HuH-7.5 (cell line): ENCODE results near the gene DUSP10.

Experiments used
- DNase-seq: peaks from one replicate; pipeline ENCODE4 v3.0.0; 2011; ENCODE audit warnings: low spot score

Gene DUSP10

DNA sequence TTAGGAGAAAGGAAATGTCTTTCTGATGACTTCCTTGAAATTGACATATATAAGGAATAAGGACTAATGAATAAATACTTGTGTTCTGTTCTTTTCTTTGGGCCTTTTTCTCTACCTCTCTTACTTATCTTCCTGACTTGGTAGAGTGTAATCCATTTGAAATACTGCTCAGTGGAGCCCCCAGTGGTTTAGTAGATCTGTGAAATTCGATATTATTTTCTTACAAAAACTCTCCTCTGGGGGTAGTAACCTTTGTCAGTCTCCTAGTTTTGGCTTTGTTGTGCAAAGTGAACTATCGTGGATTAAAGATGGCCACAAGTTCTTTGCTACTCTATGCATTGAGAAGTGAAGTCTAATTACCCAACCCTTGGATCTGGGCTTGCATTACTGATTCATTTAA lies 48.8 kb downstream of the DUSP10 start:
- no peak for DNase-seq

DNA sequence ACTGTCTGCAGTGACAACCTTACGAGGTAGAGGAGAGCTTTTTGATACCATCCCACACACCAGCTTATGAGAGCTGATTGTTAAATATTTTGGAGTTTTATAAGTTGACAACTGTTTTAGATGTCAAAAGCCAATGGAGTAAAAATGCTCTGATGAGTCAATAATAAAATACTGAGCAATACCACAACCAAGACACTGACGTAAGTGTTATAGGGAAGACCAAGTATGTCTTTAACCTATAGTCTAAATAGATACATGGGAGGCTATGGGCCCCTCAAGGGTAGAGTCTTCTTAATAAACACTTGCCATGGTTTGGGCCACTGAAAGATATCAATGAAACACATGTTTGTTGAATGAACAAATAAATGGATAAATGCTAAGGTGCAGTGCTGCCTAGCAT lies 49.2 kb downstream of the DUSP10 start:
- no peak for DNase-seq

DNA sequence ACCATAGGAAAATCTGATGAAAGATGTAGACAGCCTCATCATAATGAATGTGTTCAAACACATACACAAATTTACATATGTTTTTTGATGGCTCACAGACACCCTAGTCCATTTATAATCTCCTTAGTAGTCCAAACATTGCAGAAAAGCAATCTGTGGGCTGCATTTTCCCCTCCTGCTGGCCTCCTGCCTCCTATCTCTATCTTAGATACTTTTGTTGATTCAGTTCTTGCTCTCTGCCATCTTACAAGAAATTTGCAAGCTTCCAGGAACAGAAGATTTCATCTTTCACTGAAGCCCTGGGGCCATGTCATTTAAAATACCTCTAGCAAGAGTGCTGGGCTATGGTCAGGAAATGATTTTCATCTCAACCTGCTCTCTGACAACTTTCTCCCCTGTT lies 50.6 kb downstream of the DUSP10 start:
- no peak for DNase-seq

DNA sequence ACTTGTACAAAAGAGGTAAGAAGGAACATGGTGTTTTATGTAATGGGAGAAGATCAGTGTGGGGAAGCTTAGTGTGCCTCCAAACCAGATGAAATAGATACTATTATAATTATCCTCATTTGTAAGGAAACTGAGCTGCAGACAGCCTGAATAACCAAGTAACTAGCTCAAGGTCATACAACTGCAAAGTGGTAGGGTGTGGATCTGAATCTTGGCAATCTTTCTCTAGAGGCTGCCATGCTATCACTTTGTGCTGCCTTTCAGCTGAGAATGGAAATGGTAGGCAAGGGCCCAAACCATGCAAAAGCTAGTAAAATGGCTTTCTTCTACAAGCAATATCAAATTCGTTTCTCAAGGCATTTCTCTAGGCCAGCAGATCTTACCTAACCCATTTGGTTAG lies 51.0 kb downstream of the DUSP10 start:
- DNase-seq = no peak

DNA sequence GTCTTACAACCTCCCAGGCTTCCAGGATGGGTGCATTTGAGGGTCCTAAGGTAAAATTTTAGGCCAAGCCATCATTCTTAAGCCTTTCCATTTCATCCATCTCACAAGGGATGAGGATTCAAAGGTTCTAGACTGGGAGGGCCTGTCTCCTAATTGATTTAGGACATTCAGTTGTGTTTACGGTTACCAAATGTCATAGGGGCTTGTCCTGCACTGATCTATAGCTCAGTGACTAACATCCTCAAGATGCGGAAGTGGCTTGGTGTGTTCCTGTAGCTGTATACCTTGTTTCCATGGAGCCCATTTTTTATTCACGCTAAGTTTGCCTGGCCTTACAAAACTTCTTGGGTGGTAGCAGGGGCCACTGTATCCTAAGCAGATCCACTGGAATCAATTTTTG lies 52.8 kb downstream of the DUSP10 start:
- DNase-seq = no peak

DNA sequence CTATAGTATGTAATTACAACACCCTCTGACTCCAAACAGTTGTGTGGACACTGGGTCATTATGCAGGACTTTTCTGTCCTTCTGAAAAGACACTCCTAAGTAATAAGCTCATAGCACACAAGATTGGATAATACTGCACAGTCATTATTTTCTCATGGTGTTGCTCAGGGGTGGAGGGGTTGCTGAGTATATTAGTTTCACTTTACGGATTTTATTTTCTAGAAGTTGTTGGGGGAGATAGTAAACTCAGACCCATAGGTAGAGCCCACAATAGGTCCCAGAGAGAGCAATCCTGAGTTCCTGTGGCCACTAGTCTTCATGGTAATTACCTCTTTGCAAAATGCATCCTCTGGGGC lies 53.4 kb downstream of the DUSP10 start:
- DNase-seq = no peak

DNA sequence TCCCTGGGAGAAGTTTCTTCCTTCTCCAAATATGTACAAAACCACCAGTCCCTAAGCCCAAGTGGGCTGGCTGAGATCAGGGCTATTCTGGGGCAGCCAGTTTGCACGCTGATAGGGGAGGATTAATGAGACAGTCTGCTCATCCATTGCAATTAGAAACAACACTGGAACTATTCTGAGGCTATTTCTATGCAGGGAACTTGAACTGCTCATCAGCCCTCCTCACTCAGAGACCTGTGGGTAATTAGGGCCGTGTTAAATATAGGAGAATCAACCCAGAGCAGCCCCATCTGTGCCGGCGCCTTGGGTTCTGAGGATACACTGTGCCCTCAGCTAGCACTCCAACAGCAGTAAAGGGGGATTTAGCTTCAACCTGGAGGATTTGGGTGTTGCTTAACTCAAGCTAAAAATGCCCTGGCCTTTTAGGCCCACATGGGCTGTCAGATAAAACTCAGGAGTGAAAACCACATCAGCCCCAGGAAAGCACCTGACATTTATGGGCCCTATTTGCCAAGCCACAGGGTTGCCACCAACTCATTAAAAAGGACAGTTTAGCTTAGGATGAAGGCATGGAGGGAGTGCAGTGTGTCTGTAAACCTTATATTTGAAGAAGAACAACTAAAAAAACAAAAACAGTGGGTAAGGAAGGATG lies 53.9 kb downstream of the DUSP10 start:
- no peak for DNase-seq

DNA sequence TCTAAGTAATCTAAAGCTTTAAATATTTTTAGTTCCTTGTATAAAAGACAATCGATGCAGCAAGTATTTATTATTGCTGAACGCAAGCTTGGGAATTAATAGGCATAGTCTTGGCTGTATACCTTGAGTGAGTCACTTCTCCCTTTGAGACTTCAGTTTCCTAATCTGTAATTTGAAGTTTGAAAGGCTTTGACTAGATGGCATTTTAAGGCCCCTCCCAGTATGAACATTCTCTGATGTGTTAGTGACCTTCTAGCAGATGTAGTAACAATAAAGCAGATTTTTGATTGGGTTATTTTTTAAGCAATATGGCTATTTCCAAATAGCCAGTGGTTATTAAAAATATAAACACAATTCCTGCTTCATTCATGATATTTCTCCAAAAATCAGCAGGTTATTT lies 58.2 kb downstream of the DUSP10 start:
- no peak for DNase-seq

DNA sequence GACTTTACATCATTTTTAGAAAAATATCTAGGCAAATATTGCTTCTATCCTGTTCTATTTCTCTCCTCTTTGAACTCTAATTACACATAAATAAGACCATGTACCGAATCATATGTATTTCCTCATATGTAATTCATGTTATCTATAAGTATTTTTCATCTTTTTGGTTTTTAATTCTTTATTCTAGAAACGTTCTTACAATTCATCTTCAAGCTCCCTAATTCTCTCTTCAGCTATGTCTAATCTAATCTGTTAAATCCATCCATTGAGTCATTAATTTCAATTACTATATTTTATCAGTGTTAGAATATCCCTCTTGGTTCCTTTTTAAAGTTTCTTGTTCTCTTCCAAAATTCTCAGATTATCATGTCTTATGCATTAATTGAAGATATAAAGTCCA lies 61.8 kb downstream of the DUSP10 start:
- no peak for DNase-seq

DNA sequence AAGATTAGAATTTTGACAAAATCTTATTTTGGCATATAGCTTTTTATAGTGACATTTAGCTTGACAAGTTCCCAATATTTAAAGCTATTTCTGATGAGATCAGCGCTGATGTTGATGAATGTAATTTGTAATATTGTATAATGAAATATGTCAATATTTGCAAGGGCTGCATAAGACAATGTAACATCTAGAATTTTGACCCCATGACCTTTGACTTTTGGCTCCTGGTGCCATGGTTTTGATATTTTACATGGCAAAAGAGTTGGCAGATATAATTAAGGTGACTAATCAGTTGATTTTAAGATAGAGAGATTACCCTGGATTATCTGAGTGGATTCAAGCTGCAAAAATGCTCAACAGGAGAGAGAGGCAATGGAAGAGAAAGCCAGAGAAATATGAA lies 63.9 kb downstream of the DUSP10 start:
- DNase-seq = no peak

DNA sequence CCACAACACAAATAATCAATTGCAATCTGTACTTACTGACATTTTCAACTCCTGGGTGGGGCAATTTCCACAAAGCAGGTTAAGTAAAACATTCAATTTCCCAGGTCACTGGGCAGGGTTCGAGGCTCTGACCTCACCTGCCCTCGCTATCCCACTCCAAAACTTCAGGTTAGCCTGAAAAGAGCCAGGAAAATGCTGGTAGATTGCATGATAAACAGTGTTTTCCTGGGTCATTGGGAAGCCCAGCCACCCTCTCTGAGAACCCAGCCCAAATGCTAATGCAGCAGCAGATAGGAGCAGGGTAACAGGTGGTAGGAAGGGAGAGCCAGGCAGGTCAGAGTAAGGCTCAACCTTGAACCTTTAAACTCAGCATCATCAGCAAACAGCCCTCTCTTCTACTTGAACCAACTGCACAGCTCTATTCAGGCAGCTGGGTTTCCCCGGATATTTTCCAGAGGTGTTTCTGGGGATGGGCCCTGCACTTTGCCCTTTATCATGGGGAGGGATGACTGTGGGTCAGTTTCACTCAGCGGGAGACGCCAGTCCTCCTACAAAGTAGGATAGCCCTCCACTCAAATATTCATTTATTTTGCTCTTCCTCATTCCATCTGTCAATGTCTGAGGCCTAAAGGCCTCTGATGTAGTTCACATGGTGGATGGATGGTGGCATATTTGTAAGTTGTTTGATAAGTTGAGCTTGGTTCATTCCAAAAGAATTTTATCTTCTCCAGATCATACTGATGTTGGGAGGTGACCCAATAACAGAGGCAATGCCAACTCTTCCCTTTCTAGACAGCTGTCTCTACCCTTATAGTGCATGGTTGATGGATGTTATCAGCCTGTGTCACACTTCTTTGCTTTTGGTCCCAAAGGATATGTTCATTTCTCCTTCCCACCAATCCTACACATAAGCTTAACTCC lies 65.7 kb downstream of the DUSP10 start:
- DNase-seq = no peak

DNA sequence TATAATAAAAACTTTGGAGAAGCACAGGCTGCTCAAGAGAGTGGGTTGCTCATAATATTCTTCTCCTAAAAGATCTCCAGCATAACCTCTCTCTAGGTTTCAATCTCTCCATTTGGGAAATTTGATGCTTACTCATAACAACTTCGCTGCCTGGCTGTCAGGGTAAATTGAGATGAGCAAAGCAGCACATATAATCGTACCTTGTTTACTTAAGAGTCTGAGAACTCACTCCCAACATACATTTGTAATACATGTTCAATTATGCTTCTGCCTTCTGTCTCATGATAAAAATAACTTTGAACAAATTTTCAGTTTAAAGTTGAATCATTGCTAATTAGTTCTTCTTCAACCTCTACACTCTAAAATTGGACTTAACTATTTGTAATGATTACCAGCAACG lies 68.9 kb downstream of the DUSP10 start:
- no peak for DNase-seq

DNA sequence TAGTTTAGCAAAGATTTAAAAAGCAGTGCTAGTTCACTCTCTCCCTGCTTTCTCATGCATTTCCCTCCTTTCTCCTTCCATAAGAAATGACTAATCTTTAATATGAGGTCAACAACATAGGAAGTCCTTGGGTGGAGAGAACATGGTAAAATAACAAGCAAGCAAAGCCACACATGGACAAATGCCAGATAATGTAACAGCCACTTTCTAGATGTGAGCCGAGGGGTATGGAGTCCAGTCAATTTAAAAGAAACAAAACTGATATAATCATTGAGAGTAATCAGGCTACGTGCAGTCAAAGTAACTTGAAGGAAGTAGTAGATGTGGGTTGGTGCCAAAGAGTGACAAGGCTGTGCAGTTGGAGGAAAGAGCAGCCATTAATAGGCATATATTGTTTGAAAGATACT lies 69.6 kb downstream of the DUSP10 start:
- no peak for DNase-seq

DNA sequence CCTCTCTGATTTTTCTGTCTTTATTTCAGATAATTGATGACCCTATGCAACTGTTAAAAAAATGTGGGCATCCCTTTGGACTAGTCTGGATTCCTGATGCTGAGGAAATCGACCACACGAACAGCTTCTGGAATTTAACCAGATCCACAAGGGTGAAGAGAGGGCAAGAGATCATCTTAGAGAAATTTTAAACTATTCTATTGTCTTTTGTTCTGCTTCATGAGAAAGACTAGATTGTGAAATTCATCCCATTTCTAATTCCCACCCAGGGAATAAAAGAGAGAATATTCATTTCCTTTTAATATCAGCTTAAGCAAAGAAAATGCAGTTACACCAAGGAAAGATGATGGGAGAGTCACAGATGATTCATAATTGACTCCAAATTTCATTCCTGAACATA lies 71.8 kb downstream of the DUSP10 start:
- DNase-seq = no peak

DNA sequence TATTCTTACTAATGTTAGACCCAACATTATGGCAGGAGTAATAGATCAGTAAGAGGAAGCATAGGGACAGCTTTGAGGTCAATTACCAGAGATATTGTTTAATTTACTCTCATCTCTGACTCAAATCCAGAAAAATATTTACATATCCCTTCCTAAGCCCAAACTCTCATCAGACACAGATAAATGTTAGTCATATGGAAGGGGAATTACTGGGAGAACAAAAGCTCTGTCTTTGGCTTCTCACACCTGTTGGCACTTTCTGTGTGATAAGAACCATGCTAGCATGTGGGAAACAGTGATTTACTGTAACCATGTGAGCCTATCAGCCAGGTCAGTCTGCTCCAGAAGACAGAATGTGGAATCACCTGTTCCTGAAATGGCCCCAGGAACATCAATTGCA lies 72.4 kb downstream of the DUSP10 start:
- no peak for DNase-seq

DNA sequence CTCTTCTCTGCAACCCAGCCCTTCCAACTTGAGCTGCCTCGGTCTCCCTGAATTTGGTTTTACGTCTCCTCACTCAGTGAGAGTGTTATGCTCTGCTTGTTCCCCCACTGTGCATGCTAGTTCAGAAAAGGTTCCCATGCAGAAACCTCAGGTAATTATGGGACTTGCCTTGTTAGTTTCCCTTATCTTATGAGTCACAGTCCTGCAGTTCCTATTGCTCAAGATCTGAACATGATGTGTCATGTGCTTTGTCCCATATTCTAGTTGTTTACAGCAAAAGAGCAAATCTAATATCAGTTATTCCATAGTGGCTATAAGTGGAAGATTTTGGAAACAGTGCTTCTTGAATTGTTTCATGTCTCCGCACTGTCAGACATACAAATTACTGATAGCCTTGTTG lies 74.4 kb downstream of the DUSP10 start:
- no peak for DNase-seq

DNA sequence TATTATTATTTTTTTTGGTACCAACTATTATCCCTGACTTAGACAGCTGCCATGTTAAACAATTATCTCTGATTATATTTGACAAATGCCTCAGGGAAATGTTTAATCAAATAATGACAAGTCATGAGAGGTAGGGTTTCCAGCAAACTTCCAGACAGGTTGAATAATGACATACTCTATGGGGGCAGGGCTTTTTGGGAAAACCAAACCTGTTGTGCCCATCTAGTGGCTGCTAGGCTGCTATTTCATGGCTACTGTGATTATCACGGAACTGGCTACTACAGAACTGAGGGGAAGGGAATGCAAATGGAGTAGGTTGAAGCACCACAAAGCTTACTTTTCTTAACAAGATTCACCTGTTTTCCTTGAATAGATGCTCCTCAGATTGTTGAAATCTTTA lies 77.6 kb downstream of the DUSP10 start:
- no peak for DNase-seq

DNA sequence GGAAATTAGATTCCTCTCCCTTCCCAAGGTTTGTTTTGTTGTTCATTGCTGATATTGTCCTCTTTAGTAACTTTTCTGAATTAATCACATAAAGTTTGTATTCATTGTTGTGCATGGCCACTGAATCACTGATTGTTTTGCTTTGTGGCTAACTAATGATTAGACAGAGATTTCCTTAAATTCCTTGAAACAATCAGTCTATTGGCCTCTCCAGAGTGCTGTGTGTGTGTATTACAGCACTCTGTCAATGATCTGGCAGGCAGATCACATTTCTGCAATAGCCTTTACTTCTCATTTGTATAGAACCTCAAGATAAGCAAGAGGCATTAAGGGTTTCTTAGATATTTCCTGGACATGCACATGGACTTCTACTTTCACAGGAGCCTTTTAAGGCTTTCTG lies 78.6 kb downstream of the DUSP10 start:
- no peak for DNase-seq

DNA sequence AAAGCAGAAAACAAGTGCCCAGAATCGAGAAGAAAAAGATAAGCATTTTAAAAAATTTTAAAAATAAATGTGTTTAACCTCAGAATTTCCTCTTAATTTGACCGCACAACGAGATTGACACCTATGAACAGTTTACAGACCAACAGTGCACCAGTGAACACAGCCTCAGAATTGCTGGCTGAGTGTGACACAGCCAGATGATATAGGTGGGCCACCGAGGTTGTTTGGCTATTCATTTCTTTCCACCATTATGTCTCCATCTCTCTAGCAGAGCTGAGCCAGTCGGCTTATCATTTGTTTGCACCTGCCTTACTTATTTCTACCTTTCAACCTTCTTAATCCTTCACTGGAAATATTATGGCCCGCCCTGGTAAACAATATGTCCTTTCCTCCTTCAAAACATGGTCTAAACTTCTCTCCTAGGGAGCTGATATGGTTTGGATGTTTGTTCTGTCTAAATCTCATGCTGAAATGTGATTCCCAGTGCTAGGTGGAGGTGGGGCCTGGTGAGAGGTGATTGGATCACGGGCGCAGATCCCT lies 86.1 kb downstream of the DUSP10 start:
- no peak for DNase-seq
